SK-N-SH (cell line): ENCODE results near the gene KRT40. TPM values are rescaled to one million over a fixed set of nuclear protein-coding genes. Genes with fewer than 3 reads are reported as not detected.

Experiments
- CTCF ChIA-PET: fragments of 300-600, 350-600 bp; formaldehyde crosslinking; extraction: SDS; loops from one replicate; lab custom pipeline; 2021; lab: Yijun Ruan, JAX
- POLR2A ChIA-PET: fragments of 350-600 bp; sonication (Branson Sonifier 250); formaldehyde crosslinking; extraction: SDS; loops from one replicate; lab custom pipeline; 2020; ENCODE audit warnings: antibody characterized with exemption, inconsistent platforms; lab: Yijun Ruan, JAX
- DNase-seq: peaks from one replicate; pipeline ENCODE4 v3.0.0; 2012
- H2AFZ ChIP-seq: fragments of 200-600 bp; sonication (generic); 2 replicates; pipeline ENCODE4 v1.8.1; 2016; ENCODE audit warnings: antibody characterized with exemption, mild to moderate bottlenecking, low read depth
- H3F3A ChIP-seq: fragments of 200-600 bp; sonication (generic); replicated peaks from 2 replicates; pipeline ENCODE3; 2016; ENCODE audit warnings: antibody characterized with exemption, mild to moderate bottlenecking; ENCODE audit not compliant: insufficient read depth
- H3K27ac ChIP-seq, 2 experiments: fragments of 200-500 bp in 1 of 2; fragments of 200-600 bp in 1 of 2; sonication (Bioruptor generic) in 1 of 2; sonication (generic), shearing (Covaris generic) in 1 of 2; 2 replicates each; pipeline versions ENCODE4 v1.5.1 to v1.6.1; 2014 to 2016; ENCODE audit warnings: low read depth in 2 of 2, inconsistent platforms in 1 of 2, low read length in 1 of 2, mild to moderate bottlenecking in 1 of 2, mixed read lengths in 1 of 2
- H3K27me3 ChIP-seq: fragments of 200-600 bp; sonication (generic), shearing (Covaris generic); 2 replicates; pipeline ENCODE4 v1.6.1; 2016; ENCODE audit warnings: mixed run types; ENCODE audit not compliant: insufficient read depth
- H3K36me3 ChIP-seq, 2 experiments: fragments of 200-500 bp in 1 of 2; fragments of 200-600 bp in 1 of 2; sonication (Bioruptor generic) in 1 of 2; sonication (generic) in 1 of 2; replicated peaks in 1 of 2; 2 replicates each; pipeline versions ENCODE3 to v1.5.1; 2014 to 2016; ENCODE audit warnings: low read length in 1 of 2, mild to moderate bottlenecking in 1 of 2; ENCODE audit not compliant: insufficient read depth in 2 of 2, control insufficient read depth in 1 of 2
- H3K4me1 ChIP-seq, 2 experiments: fragments of 200-500 bp in 1 of 2; fragments of 200-600 bp in 1 of 2; sonication (Bioruptor generic) in 1 of 2; sonication (generic), shearing (Covaris generic) in 1 of 2; 2 replicates each; pipeline versions ENCODE4 v1.5.1 to v1.6.1; 2014 to 2016; ENCODE audit warnings: low read depth in 1 of 2, low read length in 1 of 2, mixed run types in 1 of 2; ENCODE audit not compliant: insufficient read depth in 2 of 2, control insufficient read depth in 1 of 2
- H3K4me2 ChIP-seq: fragments of 200-600 bp; sonication (generic), shearing (Covaris generic); 2 replicates; pipeline ENCODE4 v1.6.1; 2017; ENCODE audit warnings: mixed run types
- H3K4me3 ChIP-seq, 2 experiments: fragments of 200-500 bp in 1 of 2; fragments of 200-600 bp in 1 of 2; sonication (Bioruptor generic) in 1 of 2; sonication (generic), shearing (Covaris generic) in 1 of 2; 2 replicates each; pipeline versions ENCODE4 v1.5.1 to v1.8.1; 2014 to 2016; ENCODE audit warnings: low read depth in 2 of 2, inconsistent platforms in 1 of 2, low read length in 1 of 2, mild to moderate bottlenecking in 1 of 2, mixed read lengths in 1 of 2, moderate library complexity in 1 of 2
- H3K79me2 ChIP-seq: fragments of 200-600 bp; sonication (generic); 2 replicates; pipeline ENCODE4 v1.8.1; 2017; ENCODE audit warnings: mild to moderate bottlenecking; ENCODE audit not compliant: insufficient read depth
- H3K9ac ChIP-seq: fragments of 200-600 bp; sonication (generic); 2 replicates; pipeline ENCODE4 v1.6.1; 2017; ENCODE audit warnings: mixed run types
- H3K9me2 ChIP-seq: fragments of 200-600 bp; sonication (generic); 2 replicates; pipeline ENCODE4 v1.6.1; 2017; ENCODE audit warnings: mixed run types
- H3K9me3 ChIP-seq: fragments of 200-600 bp; sonication (generic); 2 replicates; pipeline ENCODE4 v1.6.1; 2017; ENCODE audit warnings: mixed run types, mild to moderate bottlenecking, moderate library complexity
- H4K20me1 ChIP-seq: fragments of 200-600 bp; sonication (generic); 2 replicates; pipeline ENCODE4 v1.6.1; 2017; ENCODE audit warnings: mild to moderate bottlenecking, mixed run types; ENCODE audit not compliant: insufficient read depth
- CHD2 ChIP-seq: fragments of 150-350 bp; IDR thresholded peaks from 2 replicates; pipeline ENCODE4 v1.6.1; 2018; ENCODE audit warnings: low read length; ENCODE audit not compliant: partially characterized antibody
- CTCF ChIP-seq: fragments of 200-600 bp; sonication (generic); IDR thresholded peaks from 2 replicates; pipeline ENCODE4 v1.6.1; 2017; ENCODE audit warnings: antibody characterized with exemption, mild to moderate bottlenecking, moderate library complexity
- MXI1 ChIP-seq: IDR thresholded peaks from 2 replicates; pipeline ENCODE4 v1.6.1; 2012; ENCODE audit warnings: mild to moderate bottlenecking, low read depth, low read length, improper control_type of control experiment
- POLR2AphosphoS5 ChIP-seq: IDR thresholded peaks from 2 replicates; pipeline ENCODE4 v1.6.1; 2012; ENCODE audit warnings: low read depth, low read length
- RAD21 ChIP-seq: IDR thresholded peaks from 2 replicates; pipeline ENCODE4 v1.6.1; 2012; ENCODE audit warnings: mild to moderate bottlenecking, low read length
- SMC3 ChIP-seq: IDR thresholded peaks from 2 replicates; pipeline ENCODE4 v1.6.1; 2012; ENCODE audit warnings: low read depth, low read length, improper control_type of control experiment
- TCF12 ChIP-seq: IDR thresholded peaks from 2 replicates; pipeline ENCODE4 v1.4.0; 2012
- ZBTB33 ChIP-seq: IDR thresholded peaks from 2 replicates; pipeline ENCODE4 v1.4.0; 2012; ENCODE audit warnings: low read depth, borderline replicate concordance
- WGBS: methylation state at CpG from one replicate; pipeline ENCODE4 v1.1.6; 2017; ENCODE audit warnings: low lambda C conversion rate; 5-methylcytosine and 5-hydroxymethylcytosine counted together
- polyA plus RNA-seq, 3 experiments: library from polyadenylated mRNA; depleted of rRNA; stranded (reverse); fragments of >200 nt; gene quantifications; 2 replicates each; pipeline ENCODE4 v1.2.3, GENCODE V29; 2012

The KRT40 gene
- polyA plus RNA-seq, 1 of the 3 experiments (the other 2 are of a cell fraction) = not detected

DNA sequence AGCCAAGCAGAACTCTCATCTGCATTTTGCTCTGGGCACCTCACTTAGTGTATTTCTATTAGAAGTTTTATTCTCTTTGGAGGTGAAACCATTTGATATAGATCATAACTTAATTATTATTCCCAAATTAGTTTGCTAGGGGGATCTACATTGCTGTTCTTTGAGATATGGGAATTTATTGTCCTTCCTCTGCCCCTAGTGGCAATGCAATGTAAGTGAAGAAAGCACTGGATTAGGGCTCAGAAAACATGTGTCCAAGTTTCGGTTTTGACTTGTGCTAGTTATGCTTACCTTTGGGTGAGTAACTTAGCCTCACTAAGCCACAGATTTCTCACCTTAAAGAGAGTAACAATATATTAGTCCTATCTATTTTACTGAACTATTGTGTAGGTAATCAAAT lies 20.3 kb downstream of the KRT40 start:
- CTCF ChIA-PET = interaction anchor here (0.8 to 1.4 kb wide), 8 partner anchors 11 to 365 kb away, joined by 3 to 6 read pairs (median 4); partner anchors contain the start of gene KRT40
- peak; percentile 19 for DNase-seq
- POLR2A ChIA-PET = no interaction called here
- no peaks in the 10 kb centered on the region for H3K4me1 ChIP-seq
- H3K79me2 ChIP-seq = no peaks in the 10 kb centered on the region
- no peaks in the 10 kb centered on the region for H3K27me3 ChIP-seq
- H3K4me3 ChIP-seq = peak overlapping the region in 1 of 2 experiments; percentile 18; a peak in 2 of 4 replicates
- H3K36me3 ChIP-seq = no peaks in the 10 kb centered on the region
- H3K27ac ChIP-seq = no peak overlapping the region
- TF ChIP-seq MXI1 (no peak), CHD2 (no peak), CTCF (peak; percentile 79), SMC3 (peak; percentile 11; the same call in 1 of the 2 replicates), RAD21 (peak; percentile 39)
- no peak overlapping the region for H3K9ac ChIP-seq
- peak overlapping the region; percentile 72; the same call in 1 of the 2 replicates for H2AFZ ChIP-seq
- WGBS = 12% methylated on average over 1 of the region's 1 CpG
- no peaks in the 10 kb centered on the region for H3K9me3 ChIP-seq
- no peaks in the 10 kb centered on the region for H4K20me1 ChIP-seq
- no peak overlapping the region for H3K4me2 ChIP-seq
- H3F3A ChIP-seq = no peaks in the 10 kb centered on the region
- H3K9me2 ChIP-seq = no peaks in the 10 kb centered on the region

DNA sequence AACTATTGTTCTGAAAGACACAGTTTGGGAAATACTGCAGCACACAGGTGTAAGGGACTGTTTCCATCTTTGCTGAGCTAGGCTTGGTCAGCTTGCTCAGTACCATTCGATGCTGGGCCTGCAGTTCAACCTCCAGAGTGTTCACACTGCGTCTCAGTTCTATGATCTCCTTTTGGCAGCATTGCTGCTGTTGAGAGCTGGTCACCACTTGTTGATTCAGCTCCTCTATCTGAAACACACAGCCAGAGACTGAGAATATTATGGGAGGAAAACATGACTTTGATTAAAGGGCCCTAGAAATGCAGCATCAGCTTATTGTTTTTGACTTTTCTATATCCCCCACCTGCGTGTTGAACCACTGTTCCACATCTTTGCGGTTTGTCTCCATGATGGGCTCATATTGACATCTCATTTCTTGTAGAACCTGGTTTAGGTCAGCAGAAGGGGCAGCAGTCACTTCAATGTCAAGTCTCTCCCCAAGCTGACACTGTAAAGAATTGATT lies 22.0 kb downstream of the KRT40 start:
- no peaks in the 10 kb centered on the region for H3K9me2 ChIP-seq
- ChIA-PET CTCF (interaction anchor here (1.3 kb wide), 1 partner anchor 587 kb away, joined by 5 read pairs; no protein-coding TSS in a partner anchor), POLR2A (no interaction called here)
- H4K20me1 ChIP-seq = no peaks in the 10 kb centered on the region
- H3K4me1 ChIP-seq = peaks cover 0 to 5% of the 10 kb centered on the region in 2 experiments; a peak in 1 of 4 replicates
- no peak overlapping the region for H3K9ac ChIP-seq
- H3K9me3 ChIP-seq = no peaks in the 10 kb centered on the region
- no peak overlapping the region for H3K4me3 ChIP-seq
- 9% methylated on average over 4 of the region's 4 CpGs for WGBS
- H3K27ac ChIP-seq = no peak overlapping the region
- no peak for DNase-seq
- no peaks in the 10 kb centered on the region for H3F3A ChIP-seq
- no peaks in the 10 kb centered on the region for H3K27me3 ChIP-seq
- H3K79me2 ChIP-seq = no peaks in the 10 kb centered on the region
- H2AFZ ChIP-seq = no peak overlapping the region
- no peak for TF ChIP-seq POLR2AphosphoS5
- no peaks in the 10 kb centered on the region for H3K36me3 ChIP-seq
- no peak overlapping the region for H3K4me2 ChIP-seq

- no peak overlapping the region for H3K4me3 ChIP-seq
- no peak overlapping the region for H2AFZ ChIP-seq
- no peak overlapping the region for H3K9ac ChIP-seq
- H3K27ac ChIP-seq = no peak overlapping the region
- no peaks in the 10 kb centered on the region for H4K20me1 ChIP-seq
- H3K36me3 ChIP-seq = no peaks in the 10 kb centered on the region
- POLR2A ChIA-PET = no interaction called here
- DNase-seq = no peak
- no peak for TF ChIP-seq TCF12
- TF ChIP-seq ZBTB33 = no peak
- no peak for TF ChIP-seq CTCF
- no peak for TF ChIP-seq SMC3
- TF ChIP-seq, all 33 proteins: peak for 0
- no peak overlapping the region for H3K4me2 ChIP-seq
- no peaks in the 10 kb centered on the region for H3K27me3 ChIP-seq
- H3K9me2 ChIP-seq = no peaks in the 10 kb centered on the region
- 11% methylated on average over 1 of the region's 1 CpG for WGBS
- H3K9me3 ChIP-seq = no peaks in the 10 kb centered on the region
- H3F3A ChIP-seq = no peaks in the 10 kb centered on the region
- H3K4me1 ChIP-seq = peaks cover 0 to 5% of the 10 kb centered on the region in 2 experiments; a peak in 1 of 4 replicates
- CTCF ChIA-PET = interaction anchor here (1.3 kb wide), 1 partner anchor 587 kb away, joined by 5 read pairs; no protein-coding TSS in a partner anchor
- H3K79me2 ChIP-seq = no peaks in the 10 kb centered on the region
These were observed 22.5 kb downstream of the KRT40 start for GRCh38 chr17:40961591-40961990.
